ENCODE measurements around the gene KCNQ2.

KCNQ2 gene

GRCh38 chr20:63351811-63352591 lies 120.5 kb downstream of the KCNQ2 start:
- Histone ChIP-seq H3K9me2 (replicated peaks; ENCODE audit: control insufficient read depth, low read length) (no peaks in the 10 kb centered on the region), H3K36me3 (ENCODE audit: control insufficient read depth, low read length) (no peaks in the 10 kb centered on the region), H3K4me1 (ENCODE audit: control insufficient read depth, low read length) (no peaks in the 10 kb centered on the region), H3K4me3 (ENCODE audit: low read length) (no peak overlapping the region), H3K79me2 (ENCODE audit: control insufficient read depth, low read length) (no peaks in the 10 kb centered on the region), H3K27me3 (ENCODE audit: control insufficient read depth, low read length) (no peaks in the 10 kb centered on the region), H3K4me2 (ENCODE audit: low read length) (no peak overlapping the region), H4K20me1 (ENCODE audit: control insufficient read depth, insufficient read depth, low read depth, low read length) (no peaks in the 10 kb centered on the region), H3K9me3 (ENCODE audit: control insufficient read depth, insufficient read depth, low read length) (peaks cover 35% of the 10 kb centered on the region; the same call in 1 of the 2 replicates), H3K27ac (ENCODE audit: low read depth, low read length) (no peak overlapping the region), H3F3A (ENCODE audit: control insufficient read depth, insufficient read depth) (no peaks in the 10 kb centered on the region)
- TF ChIP-seq, protein P1, sequence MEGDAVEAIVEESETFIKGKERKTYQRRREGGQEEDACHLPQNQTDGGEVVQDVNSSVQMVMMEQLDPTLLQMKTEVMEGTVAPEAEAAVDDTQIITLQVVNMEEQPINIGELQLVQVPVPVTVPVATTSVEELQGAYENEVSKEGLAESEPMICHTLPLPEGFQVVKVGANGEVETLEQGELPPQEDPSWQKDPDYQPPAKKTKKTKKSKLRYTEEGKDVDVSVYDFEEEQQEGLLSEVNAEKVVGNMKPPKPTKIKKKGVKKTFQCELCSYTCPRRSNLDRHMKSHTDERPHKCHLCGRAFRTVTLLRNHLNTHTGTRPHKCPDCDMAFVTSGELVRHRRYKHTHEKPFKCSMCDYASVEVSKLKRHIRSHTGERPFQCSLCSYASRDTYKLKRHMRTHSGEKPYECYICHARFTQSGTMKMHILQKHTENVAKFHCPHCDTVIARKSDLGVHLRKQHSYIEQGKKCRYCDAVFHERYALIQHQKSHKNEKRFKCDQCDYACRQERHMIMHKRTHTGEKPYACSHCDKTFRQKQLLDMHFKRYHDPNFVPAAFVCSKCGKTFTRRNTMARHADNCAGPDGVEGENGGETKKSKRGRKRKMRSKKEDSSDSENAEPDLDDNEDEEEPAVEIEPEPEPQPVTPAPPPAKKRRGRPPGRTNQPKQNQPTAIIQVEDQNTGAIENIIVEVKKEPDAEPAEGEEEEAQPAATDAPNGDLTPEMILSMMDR (IDR thresholded peaks at IDR 0.05; ENCODE audit: low read depth, low read length, poor library complexity, severe bottlenecking): no peak
- no peak for TF ChIP-seq EZH2phosphoT487 (IDR thresholded peaks at IDR 0.05; ENCODE audit: borderline replicate concordance, low read length)

DNA sequence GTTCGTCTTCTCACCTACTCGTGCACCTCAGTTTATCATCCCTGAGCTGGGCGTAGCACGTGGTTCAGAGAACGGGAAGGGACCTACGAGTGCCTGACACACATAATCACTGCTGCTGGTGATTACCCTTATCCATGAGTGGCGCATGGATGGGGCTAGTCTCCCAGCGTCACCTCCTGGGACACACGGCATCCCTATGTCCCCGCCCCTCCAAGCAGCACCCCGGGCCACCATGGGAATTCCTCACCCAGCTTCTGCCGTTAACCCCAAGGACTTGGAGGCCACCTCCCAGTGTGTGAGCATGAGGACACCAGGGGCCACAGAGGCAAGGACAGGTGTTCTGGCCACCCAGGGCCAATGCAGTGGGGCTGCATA lies 121.1 kb downstream of the KCNQ2 start:
- Histone ChIP-seq H3K27ac (ENCODE audit: low read depth, low read length) (no peak overlapping the region), H4K20me1 (ENCODE audit: control insufficient read depth, insufficient read depth, low read depth, low read length) (no peaks in the 10 kb centered on the region), H3F3A (ENCODE audit: control insufficient read depth, insufficient read depth) (no peaks in the 10 kb centered on the region), H3K4me1 (ENCODE audit: control insufficient read depth, low read length) (no peaks in the 10 kb centered on the region), H3K9me3 (ENCODE audit: control insufficient read depth, insufficient read depth, low read length) (peaks cover 35% of the 10 kb centered on the region; the same call in 1 of the 2 replicates), H3K79me2 (ENCODE audit: control insufficient read depth, low read length) (no peaks in the 10 kb centered on the region), H3K4me2 (ENCODE audit: low read length) (no peak overlapping the region), H3K9me2 (replicated peaks; ENCODE audit: control insufficient read depth, low read length) (no peaks in the 10 kb centered on the region), H3K27me3 (ENCODE audit: control insufficient read depth, low read length) (no peaks in the 10 kb centered on the region), H3K36me3 (ENCODE audit: control insufficient read depth, low read length) (no peaks in the 10 kb centered on the region), H3K4me3 (ENCODE audit: low read length) (no peak overlapping the region)
- TF ChIP-seq, protein P1 (IDR thresholded peaks at IDR 0.05; ENCODE audit: low read depth, low read length, poor library complexity, severe bottlenecking): no peak

GRCh38 chr20:63350597-63351325 lies 121.7 kb downstream of the KCNQ2 start:
- TF ChIP-seq, protein P1 (IDR thresholded peaks at IDR 0.05; ENCODE audit: low read depth, low read length, poor library complexity, severe bottlenecking): no peak
- TF ChIP-seq EZH2phosphoT487 (IDR thresholded peaks at IDR 0.05; ENCODE audit: borderline replicate concordance, low read length): no peak
- H3K9me3 ChIP-seq (ENCODE audit: control insufficient read depth, insufficient read depth, low read length): peaks cover 34% of the 10 kb centered on the region; the same call in 1 of the 2 replicates
- no peaks in the 10 kb centered on the region for H3K36me3 ChIP-seq (ENCODE audit: control insufficient read depth, low read length)
- H3K4me2 ChIP-seq (ENCODE audit: low read length): no peak overlapping the region
- H3K27ac ChIP-seq (ENCODE audit: low read depth, low read length): no peak overlapping the region
- H3K79me2 ChIP-seq (ENCODE audit: control insufficient read depth, low read length): no peaks in the 10 kb centered on the region
- no peak overlapping the region for H3K4me3 ChIP-seq (ENCODE audit: low read length)
- no peaks in the 10 kb centered on the region for H3K4me1 ChIP-seq (ENCODE audit: control insufficient read depth, low read length)
- no peaks in the 10 kb centered on the region for H3K9me2 ChIP-seq (replicated peaks; ENCODE audit: control insufficient read depth, low read length)
- H3F3A ChIP-seq (ENCODE audit: control insufficient read depth, insufficient read depth): no peaks in the 10 kb centered on the region
- no peaks in the 10 kb centered on the region for H4K20me1 ChIP-seq (ENCODE audit: control insufficient read depth, insufficient read depth, low read depth, low read length)
- no peaks in the 10 kb centered on the region for H3K27me3 ChIP-seq (ENCODE audit: control insufficient read depth, low read length)
